Lower leg skin (tissue), 3 donors: ENCODE results near the gene NARF.

Experiments used
- POLR2A ChIP-seq, 2 donors: fragments of 450-650 bp; IDR thresholded peaks; one replicate each; pipeline ENCODE4 v1.6.1; 2016 to 2017; ENCODE audit warnings: antibody characterized with exemption in 2 of 2, mild to moderate bottlenecking in 1 of 2, moderate library complexity in 1 of 2
- TF ChIP-seq, protein P1 (sequence below), 3 donors: fragments of 450-650 bp; IDR thresholded peaks; one replicate each; pipeline ENCODE4 v1.5.1; 2016; ENCODE audit warnings: antibody characterized with exemption in 3 of 3, mild to moderate bottlenecking in 3 of 3, moderate library complexity in 2 of 3

DNA sequence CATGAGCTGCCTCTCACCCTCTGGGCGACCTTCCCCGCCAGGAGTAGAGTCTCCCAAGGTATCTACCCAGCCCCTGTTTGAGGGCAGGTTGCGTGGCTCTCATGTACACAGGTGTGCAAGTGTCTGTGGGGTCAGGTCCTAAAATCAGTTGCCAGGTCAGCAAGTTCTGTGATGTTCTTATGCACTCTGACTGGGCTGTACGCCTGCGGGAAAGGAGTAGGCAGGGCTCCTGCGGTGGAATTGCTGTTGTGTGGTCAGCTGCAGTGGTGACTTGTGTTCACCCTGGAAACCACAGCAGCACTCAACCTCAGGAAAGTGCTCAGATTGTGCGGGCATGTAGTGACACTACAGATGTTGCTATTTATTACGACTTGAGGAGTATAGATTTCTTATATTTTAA, 19.4 kb downstream of the NARF start:
- TF ChIP-seq, protein P1, sequence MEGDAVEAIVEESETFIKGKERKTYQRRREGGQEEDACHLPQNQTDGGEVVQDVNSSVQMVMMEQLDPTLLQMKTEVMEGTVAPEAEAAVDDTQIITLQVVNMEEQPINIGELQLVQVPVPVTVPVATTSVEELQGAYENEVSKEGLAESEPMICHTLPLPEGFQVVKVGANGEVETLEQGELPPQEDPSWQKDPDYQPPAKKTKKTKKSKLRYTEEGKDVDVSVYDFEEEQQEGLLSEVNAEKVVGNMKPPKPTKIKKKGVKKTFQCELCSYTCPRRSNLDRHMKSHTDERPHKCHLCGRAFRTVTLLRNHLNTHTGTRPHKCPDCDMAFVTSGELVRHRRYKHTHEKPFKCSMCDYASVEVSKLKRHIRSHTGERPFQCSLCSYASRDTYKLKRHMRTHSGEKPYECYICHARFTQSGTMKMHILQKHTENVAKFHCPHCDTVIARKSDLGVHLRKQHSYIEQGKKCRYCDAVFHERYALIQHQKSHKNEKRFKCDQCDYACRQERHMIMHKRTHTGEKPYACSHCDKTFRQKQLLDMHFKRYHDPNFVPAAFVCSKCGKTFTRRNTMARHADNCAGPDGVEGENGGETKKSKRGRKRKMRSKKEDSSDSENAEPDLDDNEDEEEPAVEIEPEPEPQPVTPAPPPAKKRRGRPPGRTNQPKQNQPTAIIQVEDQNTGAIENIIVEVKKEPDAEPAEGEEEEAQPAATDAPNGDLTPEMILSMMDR (IDR thresholded peaks at IDR 0.05) = no peak
- TF ChIP-seq POLR2A (IDR thresholded peaks at IDR 0.05) = no peak
